ENCODE measurements around the gene SEMA4D. TPM values are rescaled to one million over a fixed set of nuclear protein-coding genes. Genes with fewer than 3 reads are reported as not detected.
A peak's percentile ranks its signal among the peaks of the same experiment; 100 is the strongest.

SEMA4D gene
- total RNA-seq, 4 donors from 2014 or later = 23.6 to 77.0 (median 41.3) TPM

DNA sequence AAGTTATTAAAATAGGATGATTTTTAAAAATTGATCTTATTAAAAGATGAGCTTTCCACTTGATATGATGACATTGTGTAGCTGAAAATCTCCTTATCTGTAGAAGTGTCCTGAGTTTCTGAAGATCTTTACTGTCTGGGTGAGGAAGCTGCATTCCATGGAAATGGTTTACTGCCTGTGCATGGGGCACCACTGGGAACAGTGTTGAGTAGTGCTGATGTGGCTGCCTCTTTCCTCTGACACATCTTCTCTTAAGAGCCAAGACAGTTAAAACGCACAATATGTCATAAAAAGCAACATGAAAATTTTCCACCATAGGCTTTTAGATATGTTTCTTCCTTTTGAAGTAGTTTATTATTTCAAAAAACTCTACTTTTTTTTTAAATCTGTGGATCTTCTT lies 155.0 kb downstream of the SEMA4D start:
- DNase-seq (no peak), ATAC-seq (no peak)
- H3K4me1 ChIP-seq = no peaks in the 10 kb centered on the region
- in situ Hi-C loops (cut with MboI; ENCODE audit: low sequenced_read_pairs in 4 of 4) (no loop called here), intact Hi-C loops (cut with DNase I; ENCODE audit: low total_unique reads) (no loop called here)
- no peak for TF ChIP-seq POLR2A (IDR thresholded peaks at IDR 0.05)
- TF ChIP-seq, protein P1, sequence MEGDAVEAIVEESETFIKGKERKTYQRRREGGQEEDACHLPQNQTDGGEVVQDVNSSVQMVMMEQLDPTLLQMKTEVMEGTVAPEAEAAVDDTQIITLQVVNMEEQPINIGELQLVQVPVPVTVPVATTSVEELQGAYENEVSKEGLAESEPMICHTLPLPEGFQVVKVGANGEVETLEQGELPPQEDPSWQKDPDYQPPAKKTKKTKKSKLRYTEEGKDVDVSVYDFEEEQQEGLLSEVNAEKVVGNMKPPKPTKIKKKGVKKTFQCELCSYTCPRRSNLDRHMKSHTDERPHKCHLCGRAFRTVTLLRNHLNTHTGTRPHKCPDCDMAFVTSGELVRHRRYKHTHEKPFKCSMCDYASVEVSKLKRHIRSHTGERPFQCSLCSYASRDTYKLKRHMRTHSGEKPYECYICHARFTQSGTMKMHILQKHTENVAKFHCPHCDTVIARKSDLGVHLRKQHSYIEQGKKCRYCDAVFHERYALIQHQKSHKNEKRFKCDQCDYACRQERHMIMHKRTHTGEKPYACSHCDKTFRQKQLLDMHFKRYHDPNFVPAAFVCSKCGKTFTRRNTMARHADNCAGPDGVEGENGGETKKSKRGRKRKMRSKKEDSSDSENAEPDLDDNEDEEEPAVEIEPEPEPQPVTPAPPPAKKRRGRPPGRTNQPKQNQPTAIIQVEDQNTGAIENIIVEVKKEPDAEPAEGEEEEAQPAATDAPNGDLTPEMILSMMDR (IDR thresholded peaks at IDR 0.05 in 4 of 5, conservative IDR thresholded peaks at IDR 0.05 in 1 of 5) = no peak
- H3K27me3 ChIP-seq = no peaks in the 10 kb centered on the region
- no peak overlapping the region for H3K4me3 ChIP-seq
- H3K36me3 ChIP-seq = peaks cover 5 to 92% of the 10 kb centered on the region in 2 donors
- no peak overlapping the region for H3K27ac ChIP-seq
- H3K9me3 ChIP-seq = no peaks in the 10 kb centered on the region

GRCh38 chr9:89342213-89342612 lies 155.7 kb downstream of the SEMA4D start:
- no peak overlapping the region for H3K4me3 ChIP-seq
- ATAC-seq (no peak), DNase-seq (no peak)
- in situ Hi-C loops (cut with MboI; ENCODE audit: low sequenced_read_pairs in 4 of 4) = no loop called here
- no peaks in the 10 kb centered on the region for H3K9me3 ChIP-seq
- H3K27me3 ChIP-seq = no peaks in the 10 kb centered on the region
- TF ChIP-seq, protein P1 (IDR thresholded peaks at IDR 0.05 in 4 of 5, conservative IDR thresholded peaks at IDR 0.05 in 1 of 5) = no peak
- no peak for TF ChIP-seq POLR2A (IDR thresholded peaks at IDR 0.05)
- intact Hi-C loops (cut with DNase I; ENCODE audit: low total_unique reads) = no loop called here
- peaks cover 5 to 92% of the 10 kb centered on the region in 2 donors for H3K36me3 ChIP-seq
- H3K4me1 ChIP-seq = no peaks in the 10 kb centered on the region
- peak overlapping the region in 1 of 4 donors; percentile 36 for H3K27ac ChIP-seq

GRCh38 chr9:89340332-89340731 lies 157.6 kb downstream of the SEMA4D start:
- H3K4me3 ChIP-seq = no peak overlapping the region
- H3K9me3 ChIP-seq = no peaks in the 10 kb centered on the region
- H3K36me3 ChIP-seq = peaks cover 10 to 91% of the 10 kb centered on the region in 2 donors
- DNase-seq (no peak), ATAC-seq (no peak)
- in situ Hi-C loops (cut with MboI; ENCODE audit: low sequenced_read_pairs in 4 of 4) (no loop called here), intact Hi-C loops (cut with DNase I; ENCODE audit: low total_unique reads) (no loop called here)
- TF ChIP-seq POLR2A (IDR thresholded peaks at IDR 0.05) = no peak
- TF ChIP-seq, protein P1 (IDR thresholded peaks at IDR 0.05 in 4 of 5, conservative IDR thresholded peaks at IDR 0.05 in 1 of 5) = no peak
- no peak overlapping the region for H3K27ac ChIP-seq
- no peaks in the 10 kb centered on the region for H3K4me1 ChIP-seq
- H3K27me3 ChIP-seq = no peaks in the 10 kb centered on the region

DNA sequence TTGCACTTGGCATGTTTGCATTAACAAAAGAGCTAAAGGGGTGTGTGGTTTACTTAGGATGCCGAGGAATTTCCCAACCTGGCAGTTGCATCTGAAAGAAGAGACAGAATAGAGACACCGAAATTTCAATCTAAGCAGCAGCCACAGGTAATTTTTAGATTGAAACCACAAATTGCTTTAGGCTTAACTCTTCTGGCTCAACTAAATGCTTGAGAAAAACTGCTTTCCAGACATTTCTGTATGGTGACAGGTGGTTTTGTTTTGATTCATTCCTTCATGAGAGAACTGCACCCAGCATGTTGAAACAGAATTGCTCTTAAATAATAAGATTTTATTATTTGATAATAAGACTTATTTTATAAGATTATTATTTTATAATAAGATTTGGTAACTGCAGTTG lies 158.1 kb downstream of the SEMA4D start:
- Histone ChIP-seq H3K4me3 (no peak overlapping the region), H3K36me3 (peaks cover 10 to 88% of the 10 kb centered on the region in 2 donors), H3K9me3 (no peaks in the 10 kb centered on the region), H3K4me1 (no peaks in the 10 kb centered on the region), H3K27me3 (no peaks in the 10 kb centered on the region), H3K27ac (no peak overlapping the region)
- in situ Hi-C loops (cut with MboI; ENCODE audit: low sequenced_read_pairs in 4 of 4) = no loop called here
- ATAC-seq (no peak), DNase-seq (no peak)
- intact Hi-C loops (cut with DNase I; ENCODE audit: low total_unique reads) = no loop called here
- TF ChIP-seq, protein P1 (IDR thresholded peaks at IDR 0.05 in 4 of 5, conservative IDR thresholded peaks at IDR 0.05 in 1 of 5) = no peak
- TF ChIP-seq POLR2A (IDR thresholded peaks at IDR 0.05) = no peak

GRCh38 chr9:89330513-89330912 lies 167.4 kb downstream of the SEMA4D start:
- no peak overlapping the region for H3K4me3 ChIP-seq
- peaks cover 5 to 87% of the 10 kb centered on the region in 2 donors for H3K36me3 ChIP-seq
- H3K27ac ChIP-seq = no peak overlapping the region
- no peaks in the 10 kb centered on the region for H3K4me1 ChIP-seq
- TF ChIP-seq POLR2A (IDR thresholded peaks at IDR 0.05) = no peak
- TF ChIP-seq, protein P1 (IDR thresholded peaks at IDR 0.05 in 4 of 5, conservative IDR thresholded peaks at IDR 0.05 in 1 of 5) = no peak
- no peaks in the 10 kb centered on the region for H3K27me3 ChIP-seq
- no peak for DNase-seq
- in situ Hi-C loops (cut with MboI; ENCODE audit: low sequenced_read_pairs in 4 of 4) = no loop called here
- ATAC-seq = no peak
- H3K9me3 ChIP-seq = no peaks in the 10 kb centered on the region
- intact Hi-C loops (cut with DNase I; ENCODE audit: low total_unique reads) = no loop called here

Data from gastrocnemius medialis (tissue), 4 donors.